Activated CD4-positive, alpha-beta T cell treated with anti-CD3 and anti-CD28 coated beads, Interleukin-2, amount 10 ng/mL, durations not matched to agents 7 days and 5 days (primary cell): ENCODE data around the gene PRRX2. TPM values are rescaled to one million over a fixed set of nuclear protein-coding genes. Genes with fewer than 3 reads are reported as not detected.
A peak's percentile ranks its signal among the peaks of the same experiment; 100 is the strongest.

Experiments used
- CTCF ChIA-PET: fragments of 350-600 bp; sonication (Branson Sonifier 250); formaldehyde crosslinking; loops from one replicate; lab custom pipeline; 2021; ENCODE audit warnings: antibody characterized with exemption; lab: Charles Lee
- POLR2A ChIA-PET: fragments of 350-600 bp; sonication (Branson Sonifier 250); formaldehyde crosslinking; loops from one replicate; lab custom pipeline; 2021; ENCODE audit warnings: antibody characterized with exemption; lab: Charles Lee
- DNase-seq: peaks from one replicate; pipeline ENCODE4 v3.0.0-alpha.2; 2020
- H3K27ac Mint-ChIP-seq: one replicate; pipeline ENCODE4 v1.8.0; 2021; ENCODE audit warnings: mild to moderate bottlenecking, moderate library complexity, mixed read lengths
- H3K27me3 Mint-ChIP-seq: one replicate; pipeline ENCODE4 v1.8.0; 2021; ENCODE audit warnings: mixed read lengths
- H3K36me3 Mint-ChIP-seq: one replicate; pipeline ENCODE4 v1.8.0; 2021; ENCODE audit warnings: low read depth, mixed read lengths
- H3K4me1 Mint-ChIP-seq: one replicate; pipeline ENCODE4 v1.8.0; 2021; ENCODE audit warnings: mixed read lengths
- H3K4me3 Mint-ChIP-seq: one replicate; pipeline ENCODE4 v1.8.0; 2021; ENCODE audit warnings: mild to moderate bottlenecking, moderate library complexity, mixed read lengths
- H3K9me3 Mint-ChIP-seq: one replicate; pipeline ENCODE4 v1.8.0; 2021; ENCODE audit warnings: mixed read lengths
- total RNA-seq, 2 experiments: library from RNA; stranded (reverse); gene quantifications; one replicate each; pipeline ENCODE4 v1.2.3, GENCODE V29; 2021

Gene PRRX2
- total RNA-seq, 2 experiments from 2014 or later: 0.15 TPM; not detected in 1

GRCh38 chr9:129724456-129725190, 59.2 kb downstream of the PRRX2 start:
- Mint-ChIP-seq H3K4me1 (peaks cover 4% of the 10 kb centered on the region), H3K27me3 (peaks cover 6% of the 10 kb centered on the region), H3K4me3 (no peak overlapping the region), H3K9me3 (no peaks in the 10 kb centered on the region), H3K36me3 (no peaks in the 10 kb centered on the region), H3K27ac (no peak overlapping the region)
- no peak for DNase-seq
- ChIA-PET CTCF (interaction anchor here (0.9 kb wide), 1 partner anchor 114 kb away, joined by 3 read pairs; no protein-coding TSS in a partner anchor), POLR2A (no interaction called here)

GRCh38 chr9:129725795-129726251, 60.4 kb downstream of the PRRX2 start:
- Mint-ChIP-seq H3K4me3 (no peak overlapping the region), H3K9me3 (no peaks in the 10 kb centered on the region), H3K4me1 (peaks cover 4% of the 10 kb centered on the region), H3K27me3 (peaks cover 6% of the 10 kb centered on the region), H3K27ac (peak overlapping the region; percentile 36), H3K36me3 (no peaks in the 10 kb centered on the region)
- DNase-seq: no peak
- ChIA-PET CTCF (interaction anchor here (0.6 to 2.6 kb wide), 21 partner anchors 8 to 879 kb away, joined by 3 to 28 read pairs (median 4); partner anchors contain the start of gene GPR107), POLR2A (no interaction called here)

- no peaks in the 10 kb centered on the region for H3K36me3 Mint-ChIP-seq
- peak overlapping the region; percentile 36 for H3K27ac Mint-ChIP-seq
- H3K27me3 Mint-ChIP-seq: peaks cover 11% of the 10 kb centered on the region
- POLR2A ChIA-PET: no interaction called here
- CTCF ChIA-PET: interaction anchor here (0.6 to 2.6 kb wide), 23 partner anchors 8 to 1276 kb away, joined by 3 to 28 read pairs (median 4); partner anchors contain the start of gene GPR107
- H3K9me3 Mint-ChIP-seq: no peaks in the 10 kb centered on the region
- peak overlapping the region; percentile 27 for H3K4me3 Mint-ChIP-seq
- peak; percentile 60 for DNase-seq
- peaks cover 4% of the 10 kb centered on the region for H3K4me1 Mint-ChIP-seq
These were observed 61.1 kb downstream of the PRRX2 start for GRCh38 chr9:129726322-129727160.

GRCh38 chr9:129728744-129729143, 63.3 kb downstream of the PRRX2 start:
- Mint-ChIP-seq H3K4me1 (peaks cover 4% of the 10 kb centered on the region), H3K9me3 (no peaks in the 10 kb centered on the region), H3K27ac (no peak overlapping the region), H3K27me3 (peaks cover 12% of the 10 kb centered on the region), H3K4me3 (no peak overlapping the region), H3K36me3 (no peaks in the 10 kb centered on the region)
- no peak for DNase-seq
- ChIA-PET CTCF (interaction anchor here (0.6 to 1.8 kb wide), 6 partner anchors 9 to 973 kb away, joined by 3 to 8 read pairs (median 4); no protein-coding TSS in a partner anchor), POLR2A (interaction anchor here (0.7 kb wide), 1 partner anchor 183 kb away, joined by 7 read pairs; no protein-coding TSS in a partner anchor)

GRCh38 chr9:129731477-129732085, 66.1 kb downstream of the PRRX2 start:
- CTCF ChIA-PET: no interaction called here
- Mint-ChIP-seq H3K9me3 (no peaks in the 10 kb centered on the region), H3K27ac (no peak overlapping the region)

GRCh38 chr9:129732100-129732499, 66.7 kb downstream of the PRRX2 start:
- DNase-seq: no peak
- ChIA-PET POLR2A (no interaction called here), CTCF (no interaction called here)
- H3K9me3 Mint-ChIP-seq: no peaks in the 10 kb centered on the region
- H3K27ac Mint-ChIP-seq: no peak overlapping the region
- H3K36me3 Mint-ChIP-seq: no peaks in the 10 kb centered on the region
- peaks cover 1% of the 10 kb centered on the region for H3K4me1 Mint-ChIP-seq
- no peak overlapping the region for H3K4me3 Mint-ChIP-seq
- H3K27me3 Mint-ChIP-seq: peaks cover 10% of the 10 kb centered on the region

More at GRCh38 chr9:129731477-129732085, 66.1 kb downstream of the PRRX2 start:
- peaks cover 3% of the 10 kb centered on the region for H3K4me1 Mint-ChIP-seq
- peaks cover 10% of the 10 kb centered on the region for H3K27me3 Mint-ChIP-seq
- H3K36me3 Mint-ChIP-seq: no peaks in the 10 kb centered on the region
- DNase-seq: no peak
- H3K4me3 Mint-ChIP-seq: no peak overlapping the region
- POLR2A ChIA-PET: no interaction called here

- ChIA-PET POLR2A (no interaction called here), CTCF (no interaction called here)
- DNase-seq: no peak
- Mint-ChIP-seq H3K9me3 (no peaks in the 10 kb centered on the region), H3K4me3 (no peak overlapping the region), H3K36me3 (no peaks in the 10 kb centered on the region), H3K4me1 (peaks cover 8% of the 10 kb centered on the region), H3K27me3 (peaks cover 8% of the 10 kb centered on the region), H3K27ac (no peak overlapping the region)
These were observed 67.6 kb downstream of the PRRX2 start for GRCh38 chr9:129732946-129733631.

- DNase-seq: no peak
- Mint-ChIP-seq H3K27ac (no peak overlapping the region), H3K9me3 (no peaks in the 10 kb centered on the region), H3K4me3 (no peak overlapping the region), H3K27me3 (peaks cover 8% of the 10 kb centered on the region), H3K36me3 (no peaks in the 10 kb centered on the region), H3K4me1 (peaks cover 12% of the 10 kb centered on the region)
- ChIA-PET CTCF (no interaction called here), POLR2A (no interaction called here)
These were observed 68.1 kb downstream of the PRRX2 start for GRCh38 chr9:129733632-129733953.

- no peak overlapping the region for H3K27ac Mint-ChIP-seq
- DNase-seq: no peak
- peaks cover 8% of the 10 kb centered on the region for H3K27me3 Mint-ChIP-seq
- ChIA-PET POLR2A (no interaction called here), CTCF (interaction anchor here (1.2 kb wide), 1 partner anchor 9 kb away, joined by 6 read pairs; no protein-coding TSS in a partner anchor)
- no peaks in the 10 kb centered on the region for H3K9me3 Mint-ChIP-seq
- peaks cover 12% of the 10 kb centered on the region for H3K4me1 Mint-ChIP-seq
- H3K4me3 Mint-ChIP-seq: no peak overlapping the region
- H3K36me3 Mint-ChIP-seq: no peaks in the 10 kb centered on the region
These were observed 70.1 kb downstream of the PRRX2 start for GRCh38 chr9:129735546-129735945.

- CTCF ChIA-PET: interaction anchor here (0.8 to 3.6 kb wide), 4 partner anchors 10 to 55 kb away, joined by 4 to 45 read pairs (median 6); no protein-coding TSS in a partner anchor
- Mint-ChIP-seq H3K9me3 (no peaks in the 10 kb centered on the region), H3K27me3 (peaks cover 5% of the 10 kb centered on the region), H3K36me3 (no peaks in the 10 kb centered on the region), H3K4me3 (no peak overlapping the region), H3K27ac (no peak overlapping the region), H3K4me1 (peaks cover 12% of the 10 kb centered on the region)
- DNase-seq: no peak
- POLR2A ChIA-PET: no interaction called here
These were observed 70.9 kb downstream of the PRRX2 start for GRCh38 chr9:129736334-129736733.

GRCh38 chr9:129737479-129738274, 72.2 kb downstream of the PRRX2 start:
- no peaks in the 10 kb centered on the region for H3K36me3 Mint-ChIP-seq
- POLR2A ChIA-PET: no interaction called here
- H3K9me3 Mint-ChIP-seq: no peaks in the 10 kb centered on the region
- H3K4me1 Mint-ChIP-seq: peaks cover 12% of the 10 kb centered on the region
- peaks cover 2% of the 10 kb centered on the region for H3K27me3 Mint-ChIP-seq
- H3K4me3 Mint-ChIP-seq: peak overlapping the region; percentile 60
- peak; percentile 89 for DNase-seq
- H3K27ac Mint-ChIP-seq: peak overlapping the region; percentile 84
- CTCF ChIA-PET: interaction anchor here (0.6 to 3.9 kb wide), 43 partner anchors 8 to 606 kb away, joined by 3 to 45 read pairs (median 4); no protein-coding TSS in a partner anchor
